Measurements from ENCODE around the gene RABGAP1. TPM values are rescaled to one million over a fixed set of nuclear protein-coding genes. Genes with fewer than 3 reads are reported as not detected.

Gene RABGAP1
- total RNA-seq, 1 experiment from 2014 or later: 55.4 TPM

DNA sequence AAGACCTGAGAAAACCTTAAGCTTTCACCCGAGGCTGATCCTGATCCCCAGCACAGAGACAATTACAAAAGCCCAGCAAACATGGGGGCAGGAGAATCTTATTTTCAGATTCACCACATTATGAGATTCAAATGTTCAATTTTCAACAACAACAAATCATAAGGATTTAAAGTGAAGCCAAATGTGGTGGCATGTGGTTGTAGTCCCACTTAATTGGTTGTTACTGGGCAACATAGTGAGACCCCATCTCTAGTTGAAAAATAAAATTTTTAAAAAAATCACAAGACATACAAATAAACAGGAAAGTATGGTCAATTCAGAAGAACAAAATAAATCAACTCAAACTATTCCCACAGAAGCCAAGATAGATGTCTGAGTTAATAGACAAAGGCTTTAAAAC, 3.9 kb upstream of the RABGAP1 start:
- peaks cover 42% of the 10 kb centered on the region for H3K36me3 Mint-ChIP-seq (ENCODE audit: insufficient read depth, unreplicated experiment)
- BruUV-seq (replicated peaks): no TSS peak
- no peak overlapping the region for H3K4me3 ChIP-seq (ENCODE audit: low read depth, low read length)
- CTCF ChIA-PET: interaction anchor here (1.0 kb wide), 1 partner anchor 24 kb away, joined by 3 read pairs; the partner anchor contains the start of gene ZBTB6
- H3K27me3 ChIP-seq (replicated peaks; ENCODE audit: control insufficient read depth, insufficient read depth, low read length): no peaks in the 10 kb centered on the region
- peaks cover 19% of the 10 kb centered on the region for H3K4me1 Mint-ChIP-seq (ENCODE audit: low read depth, unreplicated experiment)
- no peak overlapping the region for H3K27ac Mint-ChIP-seq (ENCODE audit: unreplicated experiment)
- H3K36me3 ChIP-seq (ENCODE audit: control insufficient read depth, insufficient read depth, low read length): no peaks in the 10 kb centered on the region
- H3K27me3 Mint-ChIP-seq (ENCODE audit: insufficient read depth, unreplicated experiment): no peaks in the 10 kb centered on the region
- H3K4me3 Mint-ChIP-seq (ENCODE audit: unreplicated experiment): no peak overlapping the region
- H3K9me3 ChIP-seq: no peaks in the 10 kb centered on the region
- TF ChIP-seq CTCF (IDR thresholded peaks at IDR 0.05; ENCODE audit: insufficient read depth in 1 of 2, low read depth in 1 of 2, low read length in 1 of 2, severe bottlenecking in 1 of 2, unreplicated experiment in 1 of 2): no peak
- POLR2A ChIA-PET: no interaction called here
- DNase-seq: no peak
- H3K9me3 Mint-ChIP-seq (ENCODE audit: unreplicated experiment): no peaks in the 10 kb centered on the region
- H3K4me1 ChIP-seq: 0 out of 2 replicates have a peak, but pooled peaks cover 6% of the 10 kb centered on the region
- intact Hi-C loops (cut with micrococcal nuclease; ENCODE audit: unreplicated experiment): no loop called here

- H3K4me1 Mint-ChIP-seq (ENCODE audit: low read depth, unreplicated experiment): peaks cover 14% of the 10 kb centered on the region
- peaks cover 48% of the 10 kb centered on the region for H3K36me3 Mint-ChIP-seq (ENCODE audit: insufficient read depth, unreplicated experiment)
- ChIA-PET CTCF (no interaction called here), POLR2A (interaction anchor here (1.8 kb wide), 1 partner anchor 8 kb away, joined by 36 read pairs; the partner anchor contains the start of gene ZBTB26)
- H3K4me1 ChIP-seq: peaks cover 9% of the 10 kb centered on the region; the same call in 1 of the 2 replicates
- no peak for TF ChIP-seq CTCF (IDR thresholded peaks at IDR 0.05; ENCODE audit: insufficient read depth in 1 of 2, low read depth in 1 of 2, low read length in 1 of 2, severe bottlenecking in 1 of 2, unreplicated experiment in 1 of 2)
- intact Hi-C loops (cut with micrococcal nuclease; ENCODE audit: unreplicated experiment): no loop called here
- H3K36me3 ChIP-seq (ENCODE audit: control insufficient read depth, insufficient read depth, low read length): peaks cover 1% of the 10 kb centered on the region; the same call in 1 of the 2 replicates
- H3K9me3 Mint-ChIP-seq (ENCODE audit: unreplicated experiment): no peaks in the 10 kb centered on the region
- H3K9me3 ChIP-seq: no peaks in the 10 kb centered on the region
- DNase-seq: no peak
- no TSS peak for BruUV-seq (replicated peaks)
- H3K27ac Mint-ChIP-seq (ENCODE audit: unreplicated experiment): peak overlapping the region; percentile 20
- no peaks in the 10 kb centered on the region for H3K27me3 Mint-ChIP-seq (ENCODE audit: insufficient read depth, unreplicated experiment)
- no peak overlapping the region for H3K4me3 ChIP-seq (ENCODE audit: low read depth, low read length)
- H3K27me3 ChIP-seq (replicated peaks; ENCODE audit: control insufficient read depth, insufficient read depth, low read length): no peaks in the 10 kb centered on the region
- H3K4me3 Mint-ChIP-seq (ENCODE audit: unreplicated experiment): peak overlapping the region; percentile 49
Observed at GRCh38 chr9:122939601-122940000, 1.2 kb upstream of the RABGAP1 start.

- intact Hi-C loops (cut with micrococcal nuclease; ENCODE audit: unreplicated experiment): loop anchor here (1.0 kb wide), 3 partner anchors 9 to 35 kb away; partner anchors contain the start of genes RC3H2, ZBTB26 and ZBTB6
- no peaks in the 10 kb centered on the region for H3K9me3 Mint-ChIP-seq (ENCODE audit: unreplicated experiment)
- H3K27ac Mint-ChIP-seq (ENCODE audit: unreplicated experiment): peak overlapping the region; percentile 87
- no peaks in the 10 kb centered on the region for H3K27me3 Mint-ChIP-seq (ENCODE audit: insufficient read depth, unreplicated experiment)
- Histone ChIP-seq H3K4me1 (peaks cover 9% of the 10 kb centered on the region; the same call in 1 of the 2 replicates), H3K27me3 (replicated peaks; ENCODE audit: control insufficient read depth, insufficient read depth, low read length) (no peaks in the 10 kb centered on the region), H3K36me3 (ENCODE audit: control insufficient read depth, insufficient read depth, low read length) (peaks cover 1% of the 10 kb centered on the region; the same call in 1 of the 2 replicates), H3K4me3 (ENCODE audit: low read depth, low read length) (peak overlapping the region; percentile 27), H3K9me3 (no peaks in the 10 kb centered on the region)
- peak overlapping the region; percentile 94 for H3K4me3 Mint-ChIP-seq (ENCODE audit: unreplicated experiment)
- no peak for DNase-seq
- CTCF ChIA-PET: interaction anchor here (0.7 kb wide), 2 partner anchors 9 to 28 kb away, joined by 3 to 4 read pairs; partner anchors contain the start of genes ZBTB26 and ZBTB6
- POLR2A ChIA-PET: interaction anchor here (0.5 to 1.8 kb wide), 15 partner anchors 9 to 1206 kb away, joined by 3 to 36 read pairs (median 6); partner anchors contain the start of genes MRRF, PDCL, RBM18 and RC3H2
- peaks cover 14% of the 10 kb centered on the region for H3K4me1 Mint-ChIP-seq (ENCODE audit: low read depth, unreplicated experiment)
- TF ChIP-seq CTCF (IDR thresholded peaks at IDR 0.05; ENCODE audit: insufficient read depth in 1 of 2, low read depth in 1 of 2, low read length in 1 of 2, severe bottlenecking in 1 of 2, unreplicated experiment in 1 of 2): no peak
- peaks cover 54% of the 10 kb centered on the region for H3K36me3 Mint-ChIP-seq (ENCODE audit: insufficient read depth, unreplicated experiment)
- no TSS peak for BruUV-seq (replicated peaks)
Observed at GRCh38 chr9:122940454-122940748, 419 bp upstream of the RABGAP1 start.
